Measurements from ENCODE around the gene KLHL11. TPM values are rescaled to one million over a fixed set of nuclear protein-coding genes. Genes with fewer than 3 reads are reported as not detected.

Gene KLHL11
- total and polyA plus RNA-seq, 9 of the 15 experiments (the other 6 are each of a cell fraction or from before 2014, with no cell fraction given), result 0.20 to 17.0 (median 10.3) TPM

DNA sequence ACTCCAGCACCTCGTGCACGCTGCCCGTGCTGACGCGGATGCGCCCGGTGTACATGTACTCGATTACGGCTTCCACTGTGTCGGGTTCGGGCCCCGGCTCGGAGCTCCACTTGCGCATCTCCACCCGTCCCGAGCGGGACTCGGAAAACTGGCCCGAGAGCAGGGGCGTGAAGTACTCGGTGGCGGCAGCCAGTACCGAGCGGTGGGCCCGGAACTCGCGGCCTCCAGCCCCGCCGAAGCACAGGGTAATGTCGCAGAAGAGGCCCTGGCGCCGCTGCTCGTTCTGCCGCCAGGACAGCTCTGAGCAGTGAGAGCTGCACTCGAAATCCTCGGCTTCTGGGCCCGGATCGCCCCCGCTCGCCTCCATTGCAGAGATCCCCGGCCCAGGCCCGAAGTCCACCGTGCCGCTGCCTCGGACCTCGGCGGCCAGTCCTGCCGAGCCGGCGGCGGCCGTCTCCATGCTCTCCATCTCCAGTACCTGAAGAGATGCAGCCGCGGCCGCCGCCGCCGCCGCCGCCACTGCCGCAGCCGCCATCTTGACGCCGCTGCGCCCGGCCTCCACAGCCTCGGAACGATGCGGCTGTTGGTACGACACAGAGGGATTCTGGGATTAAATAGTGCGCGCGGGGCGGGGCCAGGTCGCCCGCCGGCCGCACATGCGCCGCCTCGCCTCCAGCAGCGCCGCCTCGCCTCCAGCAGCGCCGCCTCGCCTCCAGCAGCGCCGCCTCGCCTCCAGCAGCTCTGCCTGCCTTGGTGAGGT is at the start of gene KLHL11 (continued):
- TF ChIP-seq, protein P1, sequence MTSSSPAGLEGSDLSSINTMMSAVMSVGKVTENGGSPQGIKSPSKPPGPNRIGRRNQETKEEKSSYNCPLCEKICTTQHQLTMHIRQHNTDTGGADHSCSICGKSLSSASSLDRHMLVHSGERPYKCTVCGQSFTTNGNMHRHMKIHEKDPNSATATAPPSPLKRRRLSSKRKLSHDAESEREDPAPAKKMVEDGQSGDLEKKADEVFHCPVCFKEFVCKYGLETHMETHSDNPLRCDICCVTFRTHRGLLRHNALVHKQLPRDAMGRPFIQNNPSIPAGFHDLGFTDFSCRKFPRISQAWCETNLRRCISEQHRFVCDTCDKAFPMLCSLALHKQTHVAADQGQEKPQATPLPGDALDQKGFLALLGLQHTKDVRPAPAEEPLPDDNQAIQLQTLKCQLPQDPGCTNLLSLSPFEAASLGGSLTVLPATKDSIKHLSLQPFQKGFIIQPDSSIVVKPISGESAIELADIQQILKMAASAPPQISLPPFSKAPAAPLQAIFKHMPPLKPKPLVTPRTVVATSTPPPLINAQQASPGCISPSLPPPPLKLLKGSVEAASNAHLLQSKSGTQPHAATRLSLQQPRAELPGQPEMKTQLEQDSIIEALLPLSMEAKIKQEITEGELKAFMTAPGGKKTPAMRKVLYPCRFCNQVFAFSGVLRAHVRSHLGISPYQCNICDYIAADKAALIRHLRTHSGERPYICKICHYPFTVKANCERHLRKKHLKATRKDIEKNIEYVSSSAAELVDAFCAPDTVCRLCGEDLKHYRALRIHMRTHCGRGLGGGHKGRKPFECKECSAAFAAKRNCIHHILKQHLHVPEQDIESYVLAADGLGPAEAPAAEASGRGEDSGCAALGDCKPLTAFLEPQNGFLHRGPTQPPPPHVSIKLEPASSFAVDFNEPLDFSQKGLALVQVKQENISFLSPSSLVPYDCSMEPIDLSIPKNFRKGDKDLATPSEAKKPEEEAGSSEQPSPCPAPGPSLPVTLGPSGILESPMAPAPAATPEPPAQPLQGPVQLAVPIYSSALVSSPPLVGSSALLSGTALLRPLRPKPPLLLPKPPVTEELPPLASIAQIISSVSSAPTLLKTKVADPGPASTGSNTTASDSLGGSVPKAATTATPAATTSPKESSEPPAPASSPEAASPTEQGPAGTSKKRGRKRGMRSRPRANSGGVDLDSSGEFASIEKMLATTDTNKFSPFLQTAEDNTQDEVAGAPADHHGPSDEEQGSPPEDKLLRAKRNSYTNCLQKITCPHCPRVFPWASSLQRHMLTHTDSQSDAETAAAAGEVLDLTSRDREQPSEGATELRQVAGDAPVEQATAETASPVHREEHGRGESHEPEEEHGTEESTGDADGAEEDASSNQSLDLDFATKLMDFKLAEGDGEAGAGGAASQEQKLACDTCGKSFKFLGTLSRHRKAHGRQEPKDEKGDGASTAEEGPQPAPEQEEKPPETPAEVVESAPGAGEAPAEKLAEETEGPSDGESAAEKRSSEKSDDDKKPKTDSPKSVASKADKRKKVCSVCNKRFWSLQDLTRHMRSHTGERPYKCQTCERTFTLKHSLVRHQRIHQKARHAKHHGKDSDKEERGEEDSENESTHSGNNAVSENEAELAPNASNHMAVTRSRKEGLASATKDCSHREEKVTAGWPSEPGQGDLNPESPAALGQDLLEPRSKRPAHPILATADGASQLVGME (CRISPR knock-in tag; IDR thresholded peaks at IDR 0.05), result no peak
- peak; percentile 89; the same call in 1 of the 2 replicates for TF ChIP-seq ILF3 (IDR thresholded peaks at IDR 0.05; ENCODE audit: borderline replicate concordance)
- no peak for TF ChIP-seq ZNF224 (CRISPR knock-in tag; IDR thresholded peaks at IDR 0.05)
- TF ChIP-seq ZNF175 (CRISPR knock-in tag; IDR thresholded peaks at IDR 0.05; ENCODE audit: low read depth), result no peak
- TF ChIP-seq HMGN3 (IDR thresholded peaks at IDR 0.05; ENCODE audit: borderline replicate concordance, extremely low read depth, insufficient read length, low read depth, low read length), result no peak
- TF ChIP-seq, protein P2, sequence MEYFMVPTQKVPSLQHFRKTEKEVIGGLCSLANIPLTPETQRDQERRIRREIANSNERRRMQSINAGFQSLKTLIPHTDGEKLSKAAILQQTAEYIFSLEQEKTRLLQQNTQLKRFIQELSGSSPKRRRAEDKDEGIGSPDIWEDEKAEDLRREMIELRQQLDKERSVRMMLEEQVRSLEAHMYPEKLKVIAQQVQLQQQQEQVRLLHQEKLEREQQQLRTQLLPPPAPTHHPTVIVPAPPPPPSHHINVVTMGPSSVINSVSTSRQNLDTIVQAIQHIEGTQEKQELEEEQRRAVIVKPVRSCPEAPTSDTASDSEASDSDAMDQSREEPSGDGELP (CRISPR knock-in tag; IDR thresholded peaks at IDR 0.05; ENCODE audit: borderline replicate concordance), result peak; percentile 40; the same call in 1 of the 2 replicates
- TF ChIP-seq, protein P3, sequence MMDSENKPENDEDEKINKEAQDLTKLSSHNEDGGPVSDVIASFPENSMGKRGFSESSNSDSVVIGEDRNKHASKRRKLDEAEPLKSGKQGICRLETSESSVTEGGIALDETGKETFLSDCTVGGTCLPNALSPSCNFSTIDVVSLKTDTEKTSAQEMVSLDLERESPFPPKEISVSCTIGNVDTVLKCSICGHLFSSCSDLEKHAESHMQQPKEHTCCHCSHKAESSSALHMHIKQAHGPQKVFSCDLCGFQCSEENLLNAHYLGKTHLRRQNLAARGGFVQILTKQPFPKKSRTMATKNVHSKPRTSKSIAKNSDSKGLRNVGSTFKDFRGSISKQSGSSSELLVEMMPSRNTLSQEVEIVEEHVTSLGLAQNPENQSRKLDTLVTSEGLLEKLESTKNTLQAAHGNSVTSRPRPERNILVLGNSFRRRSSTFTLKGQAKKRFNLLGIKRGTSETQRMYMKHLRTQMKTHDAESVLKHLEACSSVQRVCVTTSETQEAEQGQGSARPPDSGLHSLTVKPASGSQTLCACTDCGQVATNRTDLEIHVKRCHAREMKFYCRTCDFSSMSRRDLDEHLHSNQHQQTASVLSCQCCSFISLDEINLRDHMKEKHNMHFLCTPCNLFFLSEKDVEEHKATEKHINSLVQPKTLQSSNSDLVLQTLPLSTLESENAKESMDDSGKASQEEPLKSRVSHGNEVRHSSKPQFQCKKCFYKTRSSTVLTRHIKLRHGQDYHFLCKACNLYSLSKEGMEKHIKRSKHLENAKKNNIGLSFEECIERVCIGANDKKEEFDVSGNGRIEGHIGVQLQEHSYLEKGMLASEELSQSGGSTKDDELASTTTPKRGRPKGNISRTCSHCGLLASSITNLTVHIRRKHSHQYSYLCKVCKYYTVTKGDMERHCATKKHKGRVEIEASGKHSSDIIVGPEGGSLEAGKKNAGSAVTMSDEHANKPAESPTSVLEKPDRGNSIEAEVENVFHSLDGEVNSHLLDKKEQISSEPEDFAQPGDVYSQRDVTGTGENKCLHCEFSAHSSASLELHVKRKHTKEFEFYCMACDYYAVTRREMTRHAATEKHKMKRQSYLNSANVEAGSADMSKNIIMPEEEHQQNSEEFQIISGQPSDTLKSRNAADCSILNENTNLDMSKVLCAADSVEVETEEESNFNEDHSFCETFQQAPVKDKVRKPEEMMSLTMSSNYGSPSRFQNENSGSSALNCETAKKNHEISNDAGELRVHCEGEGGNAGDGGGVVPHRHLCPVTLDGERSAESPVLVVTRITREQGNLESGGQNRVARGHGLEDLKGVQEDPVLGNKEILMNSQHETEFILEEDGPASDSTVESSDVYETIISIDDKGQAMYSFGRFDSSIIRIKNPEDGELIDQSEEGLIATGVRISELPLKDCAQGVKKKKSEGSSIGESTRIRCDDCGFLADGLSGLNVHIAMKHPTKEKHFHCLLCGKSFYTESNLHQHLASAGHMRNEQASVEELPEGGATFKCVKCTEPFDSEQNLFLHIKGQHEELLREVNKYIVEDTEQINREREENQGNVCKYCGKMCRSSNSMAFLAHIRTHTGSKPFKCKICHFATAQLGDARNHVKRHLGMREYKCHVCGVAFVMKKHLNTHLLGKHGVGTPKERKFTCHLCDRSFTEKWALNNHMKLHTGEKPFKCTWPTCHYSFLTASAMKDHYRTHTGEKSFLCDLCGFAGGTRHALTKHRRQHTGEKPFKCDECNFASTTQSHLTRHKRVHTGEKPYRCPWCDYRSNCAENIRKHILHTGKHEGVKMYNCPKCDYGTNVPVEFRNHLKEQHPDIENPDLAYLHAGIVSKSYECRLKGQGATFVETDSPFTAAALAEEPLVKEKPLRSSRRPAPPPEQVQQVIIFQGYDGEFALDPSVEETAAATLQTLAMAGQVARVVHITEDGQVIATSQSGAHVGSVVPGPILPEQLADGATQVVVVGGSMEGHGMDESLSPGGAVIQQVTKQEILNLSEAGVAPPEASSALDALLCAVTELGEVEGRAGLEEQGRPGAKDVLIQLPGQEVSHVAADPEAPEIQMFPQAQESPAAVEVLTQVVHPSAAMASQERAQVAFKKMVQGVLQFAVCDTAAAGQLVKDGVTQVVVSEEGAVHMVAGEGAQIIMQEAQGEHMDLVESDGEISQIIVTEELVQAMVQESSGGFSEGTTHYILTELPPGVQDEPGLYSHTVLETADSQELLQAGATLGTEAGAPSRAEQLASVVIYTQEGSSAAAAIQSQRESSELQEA (IDR thresholded peaks at IDR 0.05; ENCODE audit: low read depth), result no peak
- TF ChIP-seq TAF1 (IDR thresholded peaks at IDR 0.05; ENCODE audit: control insufficient read depth, extremely low read depth, insufficient read depth, low read length, severe bottlenecking), result peak; percentile 96
- TF ChIP-seq NR2C2 (CRISPR knock-in tag; IDR thresholded peaks at IDR 0.05), result no peak
- TF ChIP-seq NR2C2 (tag; IDR thresholded peaks at IDR 0.05), result peak; percentile 24; the same call in 1 of the 2 replicates
- no peak for TF ChIP-seq MCM5 (IDR thresholded peaks at IDR 0.05; ENCODE audit: low read depth)

Data from K562 (cell line).